Measurements from ENCODE around the gene SYNJ2. TPM values are rescaled to one million over a fixed set of nuclear protein-coding genes. Genes with fewer than 3 reads are reported as not detected.

SYNJ2 gene
- total RNA-seq, 1 donor from 2014 or later: 21.5 TPM

- Mint-ChIP-seq H3K27me3 (ENCODE audit: low read depth) (no peaks in the 10 kb centered on the region), H3K27ac (no peak overlapping the region), H3K4me3 (ENCODE audit: low read depth) (no peak overlapping the region), H3K4me1 (ENCODE audit: low read depth) (no peaks in the 10 kb centered on the region), H3K36me3 (ENCODE audit: low read depth) (peaks cover 5% of the 10 kb centered on the region), H3K9me3 (no peaks in the 10 kb centered on the region)
- intact Hi-C loops (cut with micrococcal nuclease): no loop called here
- no peak for DNase-seq (ENCODE audit: low spot score)
Measured at GRCh38 chr6:158104696-158105095, 123.0 kb downstream of the SYNJ2 start.

GRCh38 chr6:158109748-158110147, 128.1 kb downstream of the SYNJ2 start:
- Mint-ChIP-seq H3K36me3 (ENCODE audit: low read depth) (peaks cover 24% of the 10 kb centered on the region), H3K27ac (no peak overlapping the region), H3K4me1 (ENCODE audit: low read depth) (peaks cover 4% of the 10 kb centered on the region), H3K27me3 (ENCODE audit: low read depth) (no peaks in the 10 kb centered on the region), H3K9me3 (no peaks in the 10 kb centered on the region), H3K4me3 (ENCODE audit: low read depth) (no peak overlapping the region)
- intact Hi-C loops (cut with micrococcal nuclease): no loop called here
- no peak for DNase-seq (ENCODE audit: low spot score)

- Mint-ChIP-seq H3K36me3 (ENCODE audit: low read depth) (peaks cover 24% of the 10 kb centered on the region), H3K9me3 (no peaks in the 10 kb centered on the region), H3K27ac (no peak overlapping the region), H3K4me1 (ENCODE audit: low read depth) (peaks cover 4% of the 10 kb centered on the region), H3K4me3 (ENCODE audit: low read depth) (no peak overlapping the region), H3K27me3 (ENCODE audit: low read depth) (no peaks in the 10 kb centered on the region)
- intact Hi-C loops (cut with micrococcal nuclease): no loop called here
- DNase-seq (ENCODE audit: low spot score): no peak
Measured at GRCh38 chr6:158110986-158111385, 129.3 kb downstream of the SYNJ2 start.

GRCh38 chr6:158111987-158112386, 130.3 kb downstream of the SYNJ2 start:
- H3K9me3 Mint-ChIP-seq: no peaks in the 10 kb centered on the region
- no peak for DNase-seq (ENCODE audit: low spot score)
- H3K27ac Mint-ChIP-seq: no peak overlapping the region
- H3K4me3 Mint-ChIP-seq (ENCODE audit: low read depth): no peak overlapping the region
- H3K27me3 Mint-ChIP-seq (ENCODE audit: low read depth): no peaks in the 10 kb centered on the region
- H3K36me3 Mint-ChIP-seq (ENCODE audit: low read depth): peaks cover 24% of the 10 kb centered on the region
- intact Hi-C loops (cut with micrococcal nuclease): no loop called here
- H3K4me1 Mint-ChIP-seq (ENCODE audit: low read depth): peaks cover 4% of the 10 kb centered on the region

- intact Hi-C loops (cut with micrococcal nuclease): no loop called here
- no peaks in the 10 kb centered on the region for H3K9me3 Mint-ChIP-seq
- no peak overlapping the region for H3K27ac Mint-ChIP-seq
- H3K27me3 Mint-ChIP-seq (ENCODE audit: low read depth): no peaks in the 10 kb centered on the region
- H3K36me3 Mint-ChIP-seq (ENCODE audit: low read depth): peaks cover 26% of the 10 kb centered on the region
- no peak for DNase-seq (ENCODE audit: low spot score)
- no peak overlapping the region for H3K4me3 Mint-ChIP-seq (ENCODE audit: low read depth)
- peaks cover 4% of the 10 kb centered on the region for H3K4me1 Mint-ChIP-seq (ENCODE audit: low read depth)
Measured at GRCh38 chr6:158113802-158114201, 132.1 kb downstream of the SYNJ2 start.

GRCh38 chr6:158115102-158115501, 133.4 kb downstream of the SYNJ2 start:
- no peak overlapping the region for H3K4me3 Mint-ChIP-seq (ENCODE audit: low read depth)
- H3K36me3 Mint-ChIP-seq (ENCODE audit: low read depth): peaks cover 19% of the 10 kb centered on the region
- no peaks in the 10 kb centered on the region for H3K27me3 Mint-ChIP-seq (ENCODE audit: low read depth)
- DNase-seq (ENCODE audit: low spot score): no peak
- peaks cover 4% of the 10 kb centered on the region for H3K4me1 Mint-ChIP-seq (ENCODE audit: low read depth)
- H3K9me3 Mint-ChIP-seq: no peaks in the 10 kb centered on the region
- peak overlapping the region; percentile 5 for H3K27ac Mint-ChIP-seq
- intact Hi-C loops (cut with micrococcal nuclease): no loop called here

GRCh38 chr6:158115508-158115907, 133.8 kb downstream of the SYNJ2 start:
- Mint-ChIP-seq H3K4me1 (ENCODE audit: low read depth) (peaks cover 4% of the 10 kb centered on the region), H3K4me3 (ENCODE audit: low read depth) (no peak overlapping the region), H3K27ac (peak overlapping the region; percentile 5), H3K36me3 (ENCODE audit: low read depth) (peaks cover 19% of the 10 kb centered on the region), H3K9me3 (no peaks in the 10 kb centered on the region), H3K27me3 (ENCODE audit: low read depth) (no peaks in the 10 kb centered on the region)
- intact Hi-C loops (cut with micrococcal nuclease): no loop called here
- DNase-seq (ENCODE audit: low spot score): no peak

- H3K4me3 Mint-ChIP-seq (ENCODE audit: low read depth): no peak overlapping the region
- intact Hi-C loops (cut with micrococcal nuclease): no loop called here
- no peak overlapping the region for H3K27ac Mint-ChIP-seq
- H3K27me3 Mint-ChIP-seq (ENCODE audit: low read depth): no peaks in the 10 kb centered on the region
- no peak for DNase-seq (ENCODE audit: low spot score)
- no peaks in the 10 kb centered on the region for H3K9me3 Mint-ChIP-seq
- H3K4me1 Mint-ChIP-seq (ENCODE audit: low read depth): peaks cover 2% of the 10 kb centered on the region
- peaks cover 12% of the 10 kb centered on the region for H3K36me3 Mint-ChIP-seq (ENCODE audit: low read depth)
Measured at GRCh38 chr6:158118886-158119285, 137.2 kb downstream of the SYNJ2 start.

- intact Hi-C loops (cut with micrococcal nuclease): no loop called here
- no peak for DNase-seq (ENCODE audit: low spot score)
- H3K27ac Mint-ChIP-seq: no peak overlapping the region
- no peaks in the 10 kb centered on the region for H3K4me1 Mint-ChIP-seq (ENCODE audit: low read depth)
- H3K4me3 Mint-ChIP-seq (ENCODE audit: low read depth): no peak overlapping the region
- peaks cover 12% of the 10 kb centered on the region for H3K36me3 Mint-ChIP-seq (ENCODE audit: low read depth)
- H3K27me3 Mint-ChIP-seq (ENCODE audit: low read depth): no peaks in the 10 kb centered on the region
- H3K9me3 Mint-ChIP-seq: no peaks in the 10 kb centered on the region
Measured at GRCh38 chr6:158121335-158121734, 139.7 kb downstream of the SYNJ2 start.

GRCh38 chr6:158122048-158122447, 140.4 kb downstream of the SYNJ2 start:
- Mint-ChIP-seq H3K27me3 (ENCODE audit: low read depth) (no peaks in the 10 kb centered on the region), H3K4me1 (ENCODE audit: low read depth) (no peaks in the 10 kb centered on the region), H3K36me3 (ENCODE audit: low read depth) (peaks cover 12% of the 10 kb centered on the region), H3K9me3 (no peaks in the 10 kb centered on the region), H3K4me3 (ENCODE audit: low read depth) (no peak overlapping the region), H3K27ac (no peak overlapping the region)
- intact Hi-C loops (cut with micrococcal nuclease): no loop called here
- no peak for DNase-seq (ENCODE audit: low spot score)

- no peak for DNase-seq (ENCODE audit: low spot score)
- Mint-ChIP-seq H3K4me3 (ENCODE audit: low read depth) (no peak overlapping the region), H3K27me3 (ENCODE audit: low read depth) (no peaks in the 10 kb centered on the region), H3K4me1 (ENCODE audit: low read depth) (no peaks in the 10 kb centered on the region), H3K9me3 (no peaks in the 10 kb centered on the region), H3K27ac (no peak overlapping the region), H3K36me3 (ENCODE audit: low read depth) (peaks cover 18% of the 10 kb centered on the region)
- intact Hi-C loops (cut with micrococcal nuclease): no loop called here
Measured at GRCh38 chr6:158124288-158124687, 142.6 kb downstream of the SYNJ2 start.

GRCh38 chr6:158125271-158125670, 143.6 kb downstream of the SYNJ2 start:
- Mint-ChIP-seq H3K4me3 (ENCODE audit: low read depth) (no peak overlapping the region), H3K4me1 (ENCODE audit: low read depth) (no peaks in the 10 kb centered on the region)

GRCh38 chr6:158131926-158132325, 150.3 kb downstream of the SYNJ2 start:
- H3K4me3 Mint-ChIP-seq (ENCODE audit: low read depth): no peak overlapping the region

More at GRCh38 chr6:158125271-158125670, 143.6 kb downstream of the SYNJ2 start:
- no peaks in the 10 kb centered on the region for H3K27me3 Mint-ChIP-seq (ENCODE audit: low read depth)
- intact Hi-C loops (cut with micrococcal nuclease): no loop called here
- no peak for DNase-seq (ENCODE audit: low spot score)
- no peaks in the 10 kb centered on the region for H3K9me3 Mint-ChIP-seq
- peaks cover 18% of the 10 kb centered on the region for H3K36me3 Mint-ChIP-seq (ENCODE audit: low read depth)
- no peak overlapping the region for H3K27ac Mint-ChIP-seq

GRCh38 chr6:158142789-158143188, 161.1 kb downstream of the SYNJ2 start:
- no peak overlapping the region for H3K27ac Mint-ChIP-seq
- peaks cover 24% of the 10 kb centered on the region for H3K36me3 Mint-ChIP-seq (ENCODE audit: low read depth)
- no peak for DNase-seq (ENCODE audit: low spot score)
- H3K4me1 Mint-ChIP-seq (ENCODE audit: low read depth): peaks cover 8% of the 10 kb centered on the region
- intact Hi-C loops (cut with micrococcal nuclease): no loop called here
- no peaks in the 10 kb centered on the region for H3K9me3 Mint-ChIP-seq
- H3K4me3 Mint-ChIP-seq (ENCODE audit: low read depth): no peak overlapping the region
- H3K27me3 Mint-ChIP-seq (ENCODE audit: low read depth): no peaks in the 10 kb centered on the region

More at GRCh38 chr6:158131926-158132325, 150.3 kb downstream of the SYNJ2 start:
- Mint-ChIP-seq H3K27ac (no peak overlapping the region), H3K27me3 (ENCODE audit: low read depth) (no peaks in the 10 kb centered on the region), H3K4me1 (ENCODE audit: low read depth) (no peaks in the 10 kb centered on the region), H3K36me3 (ENCODE audit: low read depth) (peaks cover 10% of the 10 kb centered on the region), H3K9me3 (no peaks in the 10 kb centered on the region)
- DNase-seq (ENCODE audit: low spot score): no peak
- intact Hi-C loops (cut with micrococcal nuclease): no loop called here
